ENCODE results near the gene ZBBX.

- no peak for TF ChIP-seq EZH2phosphoT487 (IDR thresholded peaks at IDR 0.05; ENCODE audit: insufficient read depth, low read depth)
- TF ChIP-seq EZH2 (IDR thresholded peaks at IDR 0.05; ENCODE audit: insufficient read depth, poor library complexity, severe bottlenecking), result no peak
These were observed 56.5 kb downstream of the ZBBX start for GRCh38 chr3:167323572-167323971.

All from GM23248 (cell line).